Posterior cingulate gyrus (tissue), 11 donors: ENCODE measurements around the gene HNRNPAB.
"Not testable (repeated sequence)": the region's sequence is repeated elsewhere in the genome, so short reads cannot be mapped to it uniquely, and the experiment has no call there.

ENCODE experiments used
- DNase-seq, 10 donors: peaks; one replicate each; pipeline versions ENCODE4 v3.0.0 to v3.0.0-alpha.2; 2020 to 2021; ENCODE audit warnings: mixed read lengths in 3 of 10
- intact Hi-C: fragments of 100-400 bp; cut with DNase I; formaldehyde crosslinking; loops from one replicate; pipeline ENCODE4 v1.15.1; 2023

The HNRNPAB gene

DNA sequence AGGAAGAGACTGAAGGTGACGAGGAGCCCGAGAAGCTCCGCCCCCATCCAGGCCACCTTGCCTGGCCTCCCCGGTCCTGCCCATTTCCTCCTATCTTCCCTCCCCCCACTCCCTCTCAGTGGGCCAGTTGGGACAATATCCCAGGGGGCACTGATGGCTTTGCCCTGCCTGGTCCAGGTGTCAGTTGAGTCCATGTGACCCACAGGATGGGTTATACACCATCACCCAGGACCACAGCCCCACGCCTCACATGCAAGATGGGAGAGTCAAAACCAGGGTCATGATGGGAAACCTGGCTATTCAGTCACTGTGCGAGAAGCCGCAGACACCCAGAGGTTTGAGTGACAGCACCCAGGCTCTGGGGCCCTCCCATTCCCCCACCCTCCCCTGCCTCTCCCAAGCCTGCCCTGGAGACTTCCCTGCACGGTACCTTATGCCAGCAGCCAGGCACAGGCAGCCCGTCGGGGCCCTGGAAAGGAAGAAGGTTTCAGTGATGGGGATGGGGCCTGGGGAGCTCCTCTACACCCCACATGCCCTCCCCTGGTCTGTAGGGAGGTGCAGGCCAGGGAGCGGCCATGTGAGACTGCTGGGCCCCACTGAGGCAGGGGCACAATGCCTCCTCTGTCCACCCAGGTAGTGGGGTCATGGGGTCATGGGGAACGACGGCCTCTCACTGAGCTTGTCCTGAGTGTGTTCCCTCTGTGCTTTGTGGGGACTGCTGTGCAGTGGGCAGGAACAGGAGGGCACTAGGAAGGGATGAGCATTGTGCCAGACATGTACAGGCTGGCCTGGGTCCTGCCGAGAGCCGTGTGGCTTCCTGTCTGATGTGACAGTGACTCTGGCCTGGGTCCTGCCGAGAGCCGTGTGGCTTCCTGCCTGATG, 34.6 kb downstream of the HNRNPAB start:
- intact Hi-C loops: no loop called here
- peak in 3 of 10 donors; percentile 48 to 67 (median 50) for DNase-seq

DNA sequence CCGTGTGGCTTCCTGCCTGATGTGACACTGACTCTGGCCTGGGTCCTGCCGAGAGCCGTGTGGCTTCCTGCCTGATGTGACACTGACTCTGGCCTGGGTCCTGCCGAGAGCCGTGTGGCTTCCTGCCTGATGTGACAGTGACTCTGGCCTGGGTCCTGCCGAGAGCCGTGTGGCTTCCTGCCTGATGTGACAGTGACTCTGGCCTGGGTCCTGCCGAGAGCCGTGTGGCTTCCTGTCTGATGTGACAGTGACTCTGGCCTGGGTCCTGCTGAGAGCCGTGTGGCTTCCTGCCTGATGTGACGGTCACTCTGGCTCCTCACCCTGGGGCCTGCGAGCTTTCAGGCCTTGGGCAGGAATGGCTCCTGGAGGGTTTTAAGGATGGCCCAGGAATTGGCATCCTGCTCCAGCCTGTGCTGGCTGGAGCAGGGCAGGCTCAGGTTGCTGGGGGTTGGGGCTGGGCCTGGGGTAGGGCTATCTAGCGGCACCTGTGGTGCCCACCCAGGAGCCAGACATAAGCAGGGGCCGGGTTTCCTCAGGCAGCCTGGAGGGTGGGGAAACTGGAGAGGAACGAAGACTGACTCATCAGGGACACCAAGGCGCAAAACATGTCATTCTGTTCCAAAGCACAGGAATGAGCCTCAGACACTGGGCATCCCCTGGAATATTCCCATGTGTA, 35.4 kb downstream of the HNRNPAB start:
- DNase-seq: peak in 3 of 10 donors; percentile 35 to 70 (median 63)

DNA sequence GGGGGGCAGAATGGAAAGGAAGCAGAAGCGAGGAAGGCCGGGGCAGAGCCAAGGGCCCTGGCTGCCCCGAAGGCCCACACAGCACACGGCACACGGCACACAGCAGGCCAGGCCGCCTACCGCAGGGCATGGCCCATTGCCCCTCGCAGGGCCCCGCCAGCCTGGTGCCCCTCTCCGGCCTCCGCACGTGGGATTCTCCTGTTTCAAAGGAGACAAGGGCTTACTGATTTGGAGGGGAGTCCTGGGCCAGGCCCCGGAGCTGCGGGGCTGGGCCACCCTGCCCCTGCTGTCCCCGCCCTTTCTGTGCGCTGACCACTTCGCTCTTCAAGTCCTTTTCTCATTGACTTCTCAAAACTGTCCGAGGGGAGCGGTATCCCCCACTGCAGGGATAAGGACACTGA, 36.0 kb downstream of the HNRNPAB start:
- DNase-seq: peak in 2 of 10 donors; percentile 57 to 61
- intact Hi-C loops: loop anchor here (1.0 kb wide), 1 partner anchor 12 kb away; no protein-coding TSS in a partner anchor

More for the DNA sequence above, 35.4 kb downstream of the HNRNPAB start:
- intact Hi-C loops: loop anchor here (1.0 kb wide), 1 partner anchor 13 kb away; no protein-coding TSS in a partner anchor

DNA sequence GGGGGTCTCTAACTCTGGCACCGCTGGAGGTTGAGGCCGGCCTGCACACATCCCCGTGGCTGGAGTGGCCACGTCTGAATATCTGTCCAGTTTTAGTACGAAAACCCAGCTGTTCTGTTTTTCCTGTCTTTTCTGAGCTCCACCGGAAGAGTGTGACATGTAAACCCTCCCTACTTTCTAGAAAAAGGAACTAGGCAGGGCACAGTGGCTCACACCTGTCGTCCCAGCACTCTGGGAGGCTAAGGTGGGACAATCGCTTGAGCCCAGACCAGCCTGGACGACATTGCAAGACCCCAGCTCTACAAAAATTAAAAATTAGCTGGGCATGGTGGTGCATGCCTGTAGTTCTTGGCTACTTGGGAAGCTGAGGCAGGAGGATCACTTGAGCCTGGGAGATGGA, 36.4 kb downstream of the HNRNPAB start:
- intact Hi-C loops: loop anchor here (1.0 kb wide), 1 partner anchor 12 kb away; no protein-coding TSS in a partner anchor
- peak in 2 of 10 donors; percentile 43 to 63 for DNase-seq

DNA sequence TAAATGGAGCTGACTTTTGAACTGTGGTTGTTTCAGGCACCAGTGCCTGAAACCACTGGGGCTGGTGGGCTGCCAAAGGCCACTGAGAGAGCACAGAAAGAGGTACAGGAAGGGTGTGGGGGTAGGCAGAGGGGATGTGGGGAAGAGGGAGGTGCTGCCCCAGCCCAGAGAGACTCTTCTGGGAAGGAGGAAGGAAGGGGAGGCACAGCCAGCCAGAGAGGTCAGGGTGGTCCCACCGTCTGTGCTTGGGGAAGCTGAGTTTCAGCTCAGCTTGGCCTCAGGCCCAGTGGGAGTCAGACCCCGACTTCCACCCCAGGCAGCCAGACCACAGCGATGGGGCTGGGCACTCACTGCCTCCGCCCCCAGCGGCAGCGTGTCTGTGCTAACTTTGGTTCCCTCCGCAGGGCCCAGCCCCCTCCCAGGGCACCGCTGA, 36.9 kb downstream of the HNRNPAB start:
- DNase-seq: peak in 6 of 10 donors; percentile 17 to 93 (median 51)

DNA sequence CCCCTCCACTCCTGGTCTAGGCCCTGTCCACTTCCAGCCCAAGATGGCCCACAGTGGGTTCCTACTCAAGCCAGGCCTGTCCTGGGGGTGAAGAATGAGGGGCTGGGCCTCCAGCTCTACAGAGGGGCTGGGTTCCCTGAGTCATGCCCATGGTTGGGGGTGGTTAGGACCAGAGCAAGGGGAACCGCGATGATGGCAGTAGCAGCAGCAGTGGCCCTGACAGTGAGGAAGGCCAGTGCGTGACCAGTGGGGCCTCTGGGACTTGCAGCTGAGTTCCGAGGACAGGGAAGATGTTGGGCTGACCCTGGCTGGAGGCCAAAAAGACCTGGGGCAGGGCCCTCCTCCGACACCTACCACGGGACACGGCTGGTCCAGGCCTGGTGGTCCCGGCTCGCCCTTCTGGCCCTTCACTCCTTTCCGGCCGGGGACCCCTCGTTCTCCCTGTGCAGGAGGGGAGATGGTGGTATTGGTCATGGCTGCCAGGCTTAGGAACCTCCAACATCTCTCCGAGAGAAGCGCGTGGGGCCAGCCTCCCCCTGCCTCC, 37.4 kb downstream of the HNRNPAB start:
- intact Hi-C loops: no loop called here
- peak in 4 of 10 donors; percentile 30 to 82 (median 74) for DNase-seq

More for the DNA sequence above, 36.9 kb downstream of the HNRNPAB start:
- intact Hi-C loops: no loop called here

DNA sequence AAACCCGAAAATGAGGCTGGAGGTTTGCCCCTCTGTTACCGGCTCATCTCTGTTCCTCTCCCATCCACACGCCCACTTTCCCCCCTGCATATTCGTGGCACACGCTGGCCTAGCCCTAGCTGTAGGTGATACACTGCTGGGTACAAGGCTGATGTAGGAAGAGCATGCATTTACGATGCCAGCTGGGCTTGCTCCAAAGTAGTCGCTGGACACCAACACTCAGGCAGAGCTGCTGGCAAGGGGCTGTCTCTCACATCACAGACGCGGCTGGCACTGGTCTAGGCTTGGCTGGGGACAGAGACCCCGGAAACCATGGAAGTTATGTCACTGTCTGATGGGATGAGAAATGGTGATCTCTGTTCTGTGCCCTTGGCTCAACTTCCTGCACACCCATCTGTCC, 38.1 kb downstream of the HNRNPAB start:
- peak in 2 of 10 donors; percentile 29 to 79 for DNase-seq
- intact Hi-C loops: no loop called here

DNA sequence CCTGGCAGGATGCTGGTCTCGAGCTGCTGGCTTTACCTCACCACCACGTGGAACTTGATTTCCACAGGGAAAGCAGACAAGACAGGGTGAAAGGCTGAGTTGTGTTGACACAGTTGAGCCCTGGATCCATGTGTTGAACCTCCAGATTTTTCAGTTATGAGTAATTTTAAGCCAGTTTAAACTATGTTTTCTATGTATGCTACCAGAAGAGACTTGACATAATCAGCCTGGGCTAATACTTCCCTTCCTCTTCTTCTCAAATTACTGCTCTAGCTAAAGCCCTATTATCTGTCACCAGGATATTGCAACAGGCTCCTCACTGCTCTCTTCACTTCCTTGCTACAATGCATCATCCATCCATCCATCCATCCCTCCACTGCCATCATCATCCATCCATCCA, 40.2 kb downstream of the HNRNPAB start:
- intact Hi-C loops: no loop called here
- DNase-seq: no peak

DNA sequence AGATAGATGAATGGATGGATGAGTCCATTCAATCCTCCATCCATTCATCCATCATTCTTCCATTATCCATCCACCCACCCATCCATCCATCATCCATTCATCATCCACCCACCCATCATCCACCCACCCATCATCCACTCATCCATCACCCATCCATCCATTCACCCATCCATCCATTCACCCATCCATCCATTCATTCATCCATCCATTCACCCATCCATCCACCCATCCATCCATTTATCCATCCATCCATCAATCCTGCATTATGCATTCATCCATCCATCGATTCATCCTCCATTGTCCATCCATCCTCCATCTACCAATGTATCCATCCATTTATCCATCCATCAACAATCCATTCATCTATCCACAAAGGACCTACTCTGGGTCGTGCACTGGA, 41.1 kb downstream of the HNRNPAB start:
- no peak for DNase-seq
- intact Hi-C loops: no loop called here

DNA sequence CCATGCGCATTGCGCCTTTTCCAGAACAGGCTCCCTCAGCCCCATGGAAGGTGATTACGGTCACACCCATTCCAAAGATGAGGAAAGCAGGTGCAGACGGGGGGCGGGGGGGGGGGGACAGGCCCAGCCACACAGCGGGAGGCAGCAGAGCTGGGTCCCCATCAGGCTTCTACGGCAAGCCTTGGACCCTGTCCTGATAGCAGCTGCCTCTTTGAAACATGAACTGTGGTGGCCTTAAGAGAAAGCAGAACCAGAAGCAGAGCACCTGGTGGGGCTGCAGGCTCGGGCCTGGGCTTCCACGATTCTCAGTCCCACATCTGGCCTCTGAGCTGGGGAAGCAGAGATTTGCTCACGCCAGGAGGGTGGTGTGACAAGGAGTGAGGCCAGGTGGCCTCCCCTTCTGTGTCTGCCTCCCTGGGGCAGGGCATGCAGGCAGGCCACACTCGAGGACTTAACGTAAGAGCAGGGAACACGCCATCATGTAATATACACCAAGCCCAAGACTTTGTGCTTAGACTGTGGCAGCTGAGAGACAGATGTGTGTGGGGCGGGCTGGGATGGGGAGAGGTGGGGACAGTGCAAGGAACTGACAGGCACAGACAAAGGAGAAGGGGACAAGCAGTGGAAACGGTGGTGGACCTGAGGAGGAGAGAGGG, 42.4 kb downstream of the HNRNPAB start:
- no peak for DNase-seq
- intact Hi-C loops: no loop called here

DNA sequence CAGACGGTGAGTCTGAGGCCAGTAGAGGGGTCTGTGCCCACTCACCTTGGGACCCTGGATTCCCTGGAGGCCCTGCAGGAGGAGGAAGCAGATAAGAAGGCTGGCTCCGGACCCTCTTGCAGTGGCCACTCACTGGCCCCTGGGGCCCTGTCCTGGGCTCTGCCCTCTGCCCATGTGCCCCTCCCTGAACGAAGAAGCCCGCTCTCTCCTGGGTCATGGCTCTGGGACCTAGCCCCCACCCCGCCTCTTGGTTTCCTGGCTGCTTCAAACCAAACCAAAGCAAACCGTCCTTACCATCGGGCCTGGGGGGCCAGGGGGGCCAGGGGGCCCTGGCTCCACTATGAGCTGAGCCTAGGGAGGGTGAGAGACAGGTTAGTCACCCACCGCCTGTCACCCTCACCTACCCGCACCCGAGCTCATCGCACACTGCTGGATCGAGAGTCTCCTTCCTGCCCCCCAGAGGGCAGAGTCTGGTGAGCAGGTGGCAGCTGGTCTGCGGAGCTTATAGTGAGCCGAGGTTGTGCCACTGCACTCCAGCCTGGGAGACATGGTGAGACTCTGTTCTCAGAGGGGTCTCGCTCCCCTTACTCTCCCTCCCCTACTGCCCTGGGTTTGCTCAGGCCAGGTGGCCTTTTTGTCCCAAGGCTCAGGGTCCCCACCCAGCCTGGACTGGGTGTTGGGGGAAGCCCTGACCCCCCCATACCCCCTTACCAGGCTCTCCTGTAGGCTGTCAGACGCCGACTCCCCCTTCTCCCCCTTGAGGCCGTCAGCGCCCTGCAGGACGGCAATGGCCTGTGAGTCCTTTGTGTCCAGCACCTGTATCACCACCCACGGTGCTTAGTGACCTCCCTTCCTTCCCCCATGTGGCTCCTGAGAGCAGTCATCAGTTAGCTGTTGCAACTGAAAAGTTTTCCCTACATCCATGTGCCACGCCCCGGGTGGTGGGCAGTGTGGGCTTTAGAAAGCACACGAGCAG, 43.4 kb downstream of the HNRNPAB start:
- intact Hi-C loops: no loop called here
- no peak for DNase-seq

DNA sequence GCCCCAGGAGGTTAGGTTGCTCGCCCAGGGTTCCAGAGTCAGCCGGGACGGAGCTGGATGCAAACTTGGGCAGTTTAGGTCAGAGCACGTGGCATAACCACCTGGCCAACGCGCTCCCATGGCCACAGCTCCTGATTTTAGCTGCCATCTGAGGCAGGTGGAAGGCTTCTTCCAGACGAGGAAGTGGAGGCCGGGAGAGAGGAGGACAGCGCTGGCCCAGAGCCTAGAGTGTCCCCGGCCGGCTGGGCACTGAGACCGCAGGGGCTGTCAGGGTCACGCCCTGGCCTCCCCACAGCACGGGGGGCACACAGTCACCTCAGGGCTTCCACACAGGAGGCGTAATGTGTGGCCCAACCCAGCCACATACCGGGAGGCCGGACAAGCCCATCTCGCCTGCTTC, 44.4 kb downstream of the HNRNPAB start:
- DNase-seq: peak in 2 of 10 donors; percentile 58 to 76
- intact Hi-C loops: no loop called here

DNA sequence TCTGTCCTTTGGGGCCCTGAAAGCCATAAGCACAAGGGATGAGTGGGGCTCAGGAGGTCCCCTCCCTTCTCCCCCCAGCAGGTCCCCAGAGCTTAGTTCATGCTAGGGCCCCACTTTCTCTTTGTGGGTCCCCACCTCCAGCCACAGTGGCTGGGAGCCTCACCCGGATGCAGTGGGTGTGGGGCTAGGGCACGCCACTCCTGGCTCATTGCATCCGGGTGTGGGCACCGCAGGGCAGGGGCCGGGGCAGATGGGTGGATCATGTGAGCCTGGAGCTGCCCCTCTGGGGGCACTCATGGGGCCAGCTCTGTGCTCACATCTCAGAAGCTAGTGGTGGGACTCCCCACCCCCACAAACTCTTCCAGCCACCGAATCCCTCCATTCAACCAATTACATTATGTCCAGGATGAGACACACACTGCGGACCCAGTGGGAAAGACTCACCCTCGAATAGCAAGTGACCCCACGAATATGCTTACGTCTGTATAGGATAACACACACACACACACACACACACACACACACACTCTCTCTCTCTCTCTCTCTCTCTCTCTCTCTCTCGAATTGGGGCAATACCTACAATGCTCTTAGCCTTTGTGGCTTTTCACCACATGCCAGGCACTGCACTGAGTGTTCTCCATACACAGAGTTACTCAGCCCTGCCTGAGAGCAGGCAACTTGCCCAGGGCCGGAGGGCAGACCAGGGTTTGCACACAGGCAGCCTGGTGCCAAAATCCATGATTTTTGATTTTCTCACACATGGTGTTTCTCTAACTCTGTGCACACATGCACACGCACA, 45.1 kb downstream of the HNRNPAB start:
- DNase-seq: no peak
- intact Hi-C loops: no loop called here

DNA sequence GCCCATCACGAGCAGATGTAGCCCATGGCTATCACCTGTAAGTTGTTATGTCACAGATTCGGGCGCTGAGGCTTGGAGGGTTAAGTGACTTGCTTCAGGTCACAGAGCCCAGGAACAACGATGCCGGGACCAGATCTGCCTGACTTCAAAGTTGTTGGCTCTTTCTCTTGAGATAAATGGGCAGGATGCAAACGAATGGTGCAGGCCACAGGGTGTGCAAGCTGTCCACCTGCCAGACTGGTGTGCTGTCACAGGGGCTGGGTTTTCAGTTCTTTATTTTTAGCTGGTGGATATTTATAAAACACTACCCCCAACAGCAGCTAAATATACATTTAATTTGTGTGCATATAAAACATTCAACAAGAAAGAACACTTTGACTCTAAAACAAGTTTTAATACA, 45.9 kb downstream of the HNRNPAB start:
- intact Hi-C loops: no loop called here
- no peak for DNase-seq

DNA sequence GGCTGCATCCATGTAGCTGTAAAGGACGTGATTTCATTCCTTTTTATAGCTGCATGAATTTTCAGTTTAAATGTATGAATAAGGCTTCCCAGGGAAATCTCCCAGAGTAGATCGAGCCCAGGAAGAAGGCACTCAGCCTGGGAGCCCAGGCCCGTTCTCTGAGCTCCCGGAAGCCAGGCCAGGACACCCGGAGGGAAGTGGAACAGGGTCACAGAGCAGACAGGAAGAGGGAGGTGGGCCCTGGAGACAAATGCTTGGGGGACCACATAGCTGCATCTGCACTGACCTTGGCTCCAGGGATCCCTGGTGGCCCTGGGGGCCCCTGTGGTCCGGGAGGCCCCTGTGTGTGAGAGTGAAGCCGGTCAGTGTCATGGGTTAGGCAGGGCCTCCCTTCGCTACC, 47.9 kb downstream of the HNRNPAB start:
- no peak for DNase-seq
- intact Hi-C loops: loop anchor here (1.0 kb wide), 1 partner anchor 12 kb away; no protein-coding TSS in a partner anchor

DNA sequence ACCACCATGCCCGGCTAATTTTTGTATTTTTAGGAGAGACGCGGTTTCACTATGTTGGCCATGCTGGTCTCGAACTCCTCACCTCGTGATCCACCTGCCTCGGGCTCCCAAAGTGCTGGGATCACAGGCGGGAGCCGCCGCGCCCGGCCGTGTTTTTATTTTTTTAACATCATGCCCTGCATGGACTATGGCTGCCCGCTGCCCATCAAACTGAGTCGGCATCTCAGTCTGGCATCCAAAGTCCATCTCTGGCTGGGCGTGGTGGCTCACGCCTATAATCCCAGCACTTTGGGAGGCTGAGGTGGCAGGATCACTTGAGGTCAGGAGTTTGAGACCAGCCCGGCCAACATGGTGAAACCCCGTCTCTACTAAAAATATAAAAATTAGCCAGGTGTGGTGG, 49.3 kb downstream of the HNRNPAB start:
- DNase-seq, intact Hi-C loops: not testable (repeated sequence)

DNA sequence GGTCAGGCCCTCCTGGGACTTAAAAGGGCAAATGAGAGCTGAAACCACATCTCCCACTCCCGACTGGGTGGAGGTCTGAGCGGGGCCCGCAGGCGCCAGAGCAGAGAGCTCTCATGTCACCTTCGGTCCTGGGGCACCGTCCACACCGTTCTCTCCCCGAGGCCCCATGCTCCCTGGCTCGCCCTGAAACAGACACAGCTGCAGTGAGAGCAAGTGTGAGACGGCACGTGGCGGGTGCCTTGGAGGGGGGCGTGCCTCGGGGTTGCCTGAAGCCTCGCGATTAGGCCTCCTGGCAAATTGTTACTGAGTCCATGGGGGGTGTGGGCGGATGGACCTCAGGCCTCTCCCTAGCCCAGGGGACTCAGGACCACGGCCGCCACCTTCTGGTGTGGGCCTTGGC, 52.4 kb downstream of the HNRNPAB start:
- intact Hi-C loops: no loop called here
- no peak for DNase-seq

DNA sequence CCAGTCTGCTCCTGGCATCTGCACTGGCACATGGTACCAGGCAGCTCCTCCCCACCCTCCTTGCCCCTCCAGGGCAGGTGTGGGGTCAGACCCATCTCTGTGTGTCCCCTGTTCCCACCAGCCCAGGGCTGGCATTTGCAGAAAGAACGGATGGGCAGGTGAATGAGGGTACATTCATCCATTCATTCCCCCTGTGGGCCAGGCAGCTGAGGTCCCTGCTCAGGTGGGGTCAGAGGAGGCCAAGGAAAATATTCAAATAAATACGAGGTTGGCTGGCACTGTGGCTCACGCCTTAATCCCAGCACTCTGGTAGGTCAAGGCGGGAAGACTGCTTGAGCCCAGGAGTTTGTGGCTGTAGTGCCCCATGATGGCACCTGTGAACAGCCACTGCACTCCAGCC, 53.3 kb downstream of the HNRNPAB start:
- peak in 1 of 10 donors; percentile 55 for DNase-seq
- intact Hi-C loops: no loop called here
